Endothelial cell (in vitro differentiated cells): ENCODE measurements around the gene GUCY2C. TPM values are rescaled to one million over a fixed set of nuclear protein-coding genes. Genes with fewer than 3 reads are reported as not detected.

ENCODE experiments used
- DNase-seq: peaks from one replicate; pipeline ENCODE4 v3.0.0; 2021; ENCODE audit warnings: low spot score
- H3K27ac Mint-ChIP-seq: one replicate; pipeline ENCODE4 v1.8.0; 2021; ENCODE audit warnings: mixed read lengths, inconsistent platforms; ENCODE audit not compliant: unreplicated experiment
- H3K27me3 Mint-ChIP-seq: one replicate; pipeline ENCODE4 v1.8.0; 2021; ENCODE audit warnings: mild to moderate bottlenecking, moderate library complexity, mixed read lengths, inconsistent platforms; ENCODE audit not compliant: unreplicated experiment
- H3K36me3 Mint-ChIP-seq: one replicate; pipeline ENCODE4 v1.8.0; 2021; ENCODE audit warnings: mild to moderate bottlenecking, low read depth, mixed read lengths, inconsistent platforms; ENCODE audit not compliant: unreplicated experiment
- H3K4me1 Mint-ChIP-seq: one replicate; pipeline ENCODE4 v1.8.0; 2021; ENCODE audit warnings: mild to moderate bottlenecking, mixed read lengths, inconsistent platforms; ENCODE audit not compliant: unreplicated experiment
- H3K4me3 Mint-ChIP-seq: one replicate; pipeline ENCODE4 v1.8.0; 2021; ENCODE audit warnings: mild to moderate bottlenecking, mixed read lengths, inconsistent platforms; ENCODE audit not compliant: unreplicated experiment
- H3K9me3 Mint-ChIP-seq: one replicate; pipeline ENCODE4 v1.8.0; 2021; ENCODE audit warnings: mixed read lengths, inconsistent platforms; ENCODE audit not compliant: unreplicated experiment
- total RNA-seq: library from RNA; stranded (reverse); fragmentation: NEBNext Ultra II Directional; extraction: Animal tissue kit (Norgen Biotek cat#: 25700); gene quantifications from one replicate; pipeline ENCODE4 v1.2.1, GENCODE V29; 2021; ENCODE audit not compliant: unreplicated experiment
- TF ChIP-seq, protein P1 (sequence below): fragments of 200-600 bp; sonication (generic); IDR thresholded peaks from one replicate; pipeline ENCODE4 v1.5.0; 2021; ENCODE audit warnings: antibody characterized with exemption; ENCODE audit not compliant: unreplicated experiment

GUCY2C gene
- total RNA-seq, 1 donor from 2014 or later, result 0.36 TPM

DNA sequence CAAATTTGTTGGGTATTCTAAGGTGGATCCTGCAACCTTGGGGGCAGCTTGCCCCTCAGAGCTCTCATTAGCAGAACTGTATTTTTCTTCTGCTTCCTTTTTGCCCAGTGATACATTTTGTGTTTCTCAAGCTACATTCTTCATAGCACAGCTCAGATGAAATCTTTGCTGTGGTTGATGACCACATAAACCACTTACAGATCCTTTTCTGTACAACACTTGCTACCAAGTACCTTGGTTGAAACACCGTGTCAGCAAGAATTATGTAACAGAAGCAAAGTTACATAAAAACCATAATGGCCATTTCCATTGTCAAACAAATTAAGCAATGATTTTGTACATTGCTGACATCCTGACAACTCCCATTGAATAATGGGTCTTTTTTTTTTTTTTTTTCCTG lies 119.1 kb downstream of the GUCY2C start:
- no peak overlapping the region for H3K27ac Mint-ChIP-seq
- no peaks in the 10 kb centered on the region for H3K27me3 Mint-ChIP-seq
- no peaks in the 10 kb centered on the region for H3K36me3 Mint-ChIP-seq
- no peak overlapping the region for H3K4me3 Mint-ChIP-seq
- H3K4me1 Mint-ChIP-seq, result peaks cover 16% of the 10 kb centered on the region
- TF ChIP-seq, protein P1, sequence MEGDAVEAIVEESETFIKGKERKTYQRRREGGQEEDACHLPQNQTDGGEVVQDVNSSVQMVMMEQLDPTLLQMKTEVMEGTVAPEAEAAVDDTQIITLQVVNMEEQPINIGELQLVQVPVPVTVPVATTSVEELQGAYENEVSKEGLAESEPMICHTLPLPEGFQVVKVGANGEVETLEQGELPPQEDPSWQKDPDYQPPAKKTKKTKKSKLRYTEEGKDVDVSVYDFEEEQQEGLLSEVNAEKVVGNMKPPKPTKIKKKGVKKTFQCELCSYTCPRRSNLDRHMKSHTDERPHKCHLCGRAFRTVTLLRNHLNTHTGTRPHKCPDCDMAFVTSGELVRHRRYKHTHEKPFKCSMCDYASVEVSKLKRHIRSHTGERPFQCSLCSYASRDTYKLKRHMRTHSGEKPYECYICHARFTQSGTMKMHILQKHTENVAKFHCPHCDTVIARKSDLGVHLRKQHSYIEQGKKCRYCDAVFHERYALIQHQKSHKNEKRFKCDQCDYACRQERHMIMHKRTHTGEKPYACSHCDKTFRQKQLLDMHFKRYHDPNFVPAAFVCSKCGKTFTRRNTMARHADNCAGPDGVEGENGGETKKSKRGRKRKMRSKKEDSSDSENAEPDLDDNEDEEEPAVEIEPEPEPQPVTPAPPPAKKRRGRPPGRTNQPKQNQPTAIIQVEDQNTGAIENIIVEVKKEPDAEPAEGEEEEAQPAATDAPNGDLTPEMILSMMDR, result no peak
- DNase-seq, result no peak
- H3K9me3 Mint-ChIP-seq, result no peaks in the 10 kb centered on the region

DNA sequence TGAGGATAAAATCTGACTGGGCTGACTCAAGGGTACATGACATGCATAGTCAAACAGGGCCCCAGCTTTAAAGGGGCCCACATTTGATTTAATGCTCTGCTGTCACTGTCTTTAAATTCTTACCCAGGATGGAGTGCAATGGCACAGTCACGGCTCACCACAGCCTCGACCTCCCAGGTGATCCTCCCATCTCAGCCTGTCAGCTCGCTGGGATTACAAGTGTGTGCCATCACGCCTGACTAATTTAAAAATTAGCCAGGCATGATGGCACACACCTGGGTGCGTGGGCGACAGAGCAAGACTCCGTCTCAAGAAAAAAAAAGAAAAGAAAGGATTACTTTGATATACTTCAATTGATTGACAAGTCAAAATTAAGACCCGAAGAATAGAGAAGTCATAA lies 119.5 kb downstream of the GUCY2C start:
- Mint-ChIP-seq H3K27ac (no peak overlapping the region), H3K4me3 (no peak overlapping the region), H3K4me1 (peaks cover 16% of the 10 kb centered on the region), H3K36me3 (no peaks in the 10 kb centered on the region), H3K27me3 (no peaks in the 10 kb centered on the region), H3K9me3 (no peaks in the 10 kb centered on the region)
- DNase-seq, result no peak
- TF ChIP-seq, protein P1, result no peak

DNA sequence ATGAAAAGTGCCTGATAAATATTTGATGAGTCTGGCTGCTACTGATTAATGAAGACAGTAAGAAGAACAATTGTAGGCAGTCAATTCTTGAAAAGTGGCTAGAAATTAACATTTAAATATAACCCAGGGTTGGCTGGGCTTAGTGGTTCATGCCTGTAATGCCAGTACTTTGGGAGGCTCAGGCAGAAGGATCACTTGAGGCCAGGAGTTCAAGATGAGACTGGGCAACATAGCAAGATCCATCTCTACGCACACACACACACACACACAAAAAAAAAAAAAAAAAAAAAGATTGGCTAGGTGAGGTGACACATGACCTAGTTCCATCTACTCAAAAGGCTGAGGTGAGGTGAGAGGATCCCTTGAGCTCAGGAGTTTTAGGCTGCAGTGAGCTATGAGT lies 120.8 kb downstream of the GUCY2C start:
- Mint-ChIP-seq H3K4me1 (peaks cover 16% of the 10 kb centered on the region), H3K36me3 (no peaks in the 10 kb centered on the region), H3K4me3 (no peak overlapping the region), H3K9me3 (no peaks in the 10 kb centered on the region), H3K27me3 (no peaks in the 10 kb centered on the region), H3K27ac (no peak overlapping the region)
- DNase-seq, result no peak
- TF ChIP-seq, protein P1, result no peak

DNA sequence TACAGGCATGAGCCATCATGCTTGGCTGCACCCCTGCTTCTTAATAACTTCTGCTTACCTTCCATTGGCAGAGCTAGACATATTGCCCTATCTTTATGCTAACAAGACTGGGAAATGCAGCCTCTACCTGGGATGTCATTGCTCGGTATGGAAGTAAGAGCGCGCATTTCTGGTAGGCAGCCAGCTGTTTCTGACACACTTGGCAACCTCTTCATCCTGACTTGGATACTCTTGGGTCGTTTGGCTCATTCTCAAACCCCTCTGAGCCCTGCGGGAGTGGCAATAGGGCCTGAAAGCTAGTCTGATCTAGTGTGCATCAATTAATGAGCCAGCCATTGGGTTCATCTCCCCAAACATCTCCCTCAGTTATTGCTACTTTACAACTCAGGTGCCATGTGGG lies 123.3 kb downstream of the GUCY2C start:
- DNase-seq, result no peak
- Mint-ChIP-seq H3K9me3 (no peaks in the 10 kb centered on the region), H3K27me3 (peaks cover 3% of the 10 kb centered on the region), H3K4me1 (peaks cover 15% of the 10 kb centered on the region), H3K4me3 (no peak overlapping the region), H3K36me3 (peaks cover 2% of the 10 kb centered on the region), H3K27ac (no peak overlapping the region)
- TF ChIP-seq, protein P1, result no peak

DNA sequence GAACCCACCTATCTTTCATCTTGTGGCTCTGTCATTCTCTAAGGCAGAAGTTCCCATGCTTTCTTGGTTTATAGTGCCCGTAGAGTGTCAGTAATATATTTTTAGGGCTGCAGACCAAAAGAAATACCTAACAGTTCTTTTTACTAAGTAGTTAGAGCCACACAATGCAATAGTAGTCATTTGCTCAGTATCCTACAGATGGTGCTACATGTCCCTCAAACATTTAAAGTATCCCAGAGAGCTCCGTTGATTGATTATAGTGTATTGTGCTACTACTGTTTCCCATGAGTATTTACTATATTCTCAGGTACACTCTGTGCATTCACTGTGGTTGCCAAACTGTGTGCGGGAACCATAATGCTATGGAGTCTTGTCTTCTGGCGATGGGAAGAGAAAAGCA lies 124.0 kb downstream of the GUCY2C start:
- Mint-ChIP-seq H3K27me3 (peaks cover 4% of the 10 kb centered on the region), H3K36me3 (peaks cover 5% of the 10 kb centered on the region), H3K9me3 (no peaks in the 10 kb centered on the region), H3K4me1 (peaks cover 17% of the 10 kb centered on the region), H3K27ac (no peak overlapping the region), H3K4me3 (no peak overlapping the region)
- no peak for DNase-seq
- TF ChIP-seq, protein P1, result no peak
